ENCODE data around the gene SLC26A1.

Gene SLC26A1

GRCh38 chr4:958314-958665 lies 34.9 kb downstream of the SLC26A1 start:
- no peak overlapping the region for H3K27ac ChIP-seq
- no peak for DNase-seq (ENCODE audit: low read depth, low spot score)

- H3K27ac ChIP-seq: no peak overlapping the region
- DNase-seq (ENCODE audit: low read depth, low spot score): no peak
Observed at GRCh38 chr4:957581-958313, 35.5 kb downstream of the SLC26A1 start.

- no peak overlapping the region for H3K27ac ChIP-seq
- DNase-seq (ENCODE audit: low read depth, low spot score): no peak
Observed at GRCh38 chr4:957231-957580, 36.0 kb downstream of the SLC26A1 start.

- DNase-seq (ENCODE audit: low read depth, low spot score): no peak
- no peak overlapping the region for H3K27ac ChIP-seq
Observed at GRCh38 chr4:956531-957230, 36.5 kb downstream of the SLC26A1 start.

- no peak for DNase-seq (ENCODE audit: low read depth, low spot score)
- no peak overlapping the region for H3K27ac ChIP-seq
Observed at GRCh38 chr4:955931-956381, 37.2 kb downstream of the SLC26A1 start.

- no peak overlapping the region for H3K27ac ChIP-seq
- DNase-seq (ENCODE audit: low read depth, low spot score): no peak
Observed at GRCh38 chr4:955161-955921, 37.9 kb downstream of the SLC26A1 start.

GRCh38 chr4:954211-955020 lies 38.8 kb downstream of the SLC26A1 start:
- no peak overlapping the region for H3K27ac ChIP-seq
- no peak for DNase-seq (ENCODE audit: low read depth, low spot score)

GRCh38 chr4:953574-953915 lies 39.7 kb downstream of the SLC26A1 start:
- no peak overlapping the region for H3K27ac ChIP-seq
- no peak for DNase-seq (ENCODE audit: low read depth, low spot score)

- H3K27ac ChIP-seq: no peak overlapping the region
- DNase-seq (ENCODE audit: low read depth, low spot score): no peak
Observed at GRCh38 chr4:952881-953573, 40.2 kb downstream of the SLC26A1 start.

GRCh38 chr4:951594-952468 lies 41.4 kb downstream of the SLC26A1 start:
- H3K27ac ChIP-seq: no peak overlapping the region
- no peak for DNase-seq (ENCODE audit: low read depth, low spot score)

GRCh38 chr4:951186-951585 lies 42.0 kb downstream of the SLC26A1 start:
- no peak overlapping the region for H3K27ac ChIP-seq
- no peak for DNase-seq (ENCODE audit: low read depth, low spot score)

- DNase-seq (ENCODE audit: low read depth, low spot score): no peak
- H3K27ac ChIP-seq: no peak overlapping the region
Observed at GRCh38 chr4:950136-951020, 42.8 kb downstream of the SLC26A1 start.

- no peak overlapping the region for H3K27ac ChIP-seq
- no peak for DNase-seq (ENCODE audit: low read depth, low spot score)
Observed at GRCh38 chr4:949656-950055, 43.5 kb downstream of the SLC26A1 start.

GRCh38 chr4:948936-949300 lies 44.3 kb downstream of the SLC26A1 start:
- H3K27ac ChIP-seq: no peak overlapping the region
- no peak for DNase-seq (ENCODE audit: low read depth, low spot score)

- DNase-seq (ENCODE audit: low read depth, low spot score): no peak
- H3K27ac ChIP-seq: no peak overlapping the region
Observed at GRCh38 chr4:948101-948935, 44.9 kb downstream of the SLC26A1 start.

GRCh38 chr4:947491-947971 lies 45.7 kb downstream of the SLC26A1 start:
- no peak for DNase-seq (ENCODE audit: low read depth, low spot score)
- no peak overlapping the region for H3K27ac ChIP-seq
